ENCODE measurements around the gene COL16A1.

The COL16A1 gene

DNA sequence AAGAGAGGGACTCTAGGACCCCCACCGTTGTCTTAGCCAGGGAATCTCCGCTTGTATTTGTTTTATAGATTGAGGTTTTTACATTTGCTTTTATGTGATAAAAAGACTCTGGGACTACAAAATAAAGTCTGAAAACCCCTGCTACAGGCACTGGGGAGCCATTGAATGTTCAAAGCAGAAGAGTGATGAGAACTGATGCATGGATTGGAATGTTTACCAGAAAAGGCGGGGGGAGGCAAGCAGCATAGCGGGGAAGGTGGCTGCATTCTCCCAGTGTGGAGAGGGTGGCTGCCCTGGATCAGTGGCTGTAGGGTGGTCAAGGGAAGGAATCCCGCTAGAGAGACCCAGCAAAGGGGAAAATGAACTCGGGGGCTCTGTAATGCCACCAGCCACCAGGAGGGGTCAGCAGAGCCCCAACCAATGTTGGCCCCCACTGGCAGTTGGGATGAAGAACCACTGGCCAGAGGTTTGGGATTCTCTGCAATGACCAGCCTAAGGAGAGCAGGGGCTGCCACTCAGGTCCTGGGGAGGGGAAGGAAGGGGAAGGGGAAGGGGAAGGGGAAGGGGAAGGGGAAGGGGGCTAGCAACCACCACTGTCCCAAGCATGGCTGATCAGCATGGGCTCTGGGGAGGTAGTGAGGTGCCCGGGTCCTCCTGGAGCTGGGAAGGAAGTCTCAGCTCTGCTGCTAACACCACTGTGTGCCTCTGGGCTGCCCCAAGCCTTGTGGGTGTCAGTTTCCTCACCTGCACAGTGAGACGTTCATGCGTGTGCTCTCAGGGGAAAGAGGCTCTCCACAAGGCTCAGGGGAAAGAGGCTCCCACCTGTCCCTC, 40.0 kb downstream of the COL16A1 start:
- peak; percentile 72 for DNase-seq

DNA sequence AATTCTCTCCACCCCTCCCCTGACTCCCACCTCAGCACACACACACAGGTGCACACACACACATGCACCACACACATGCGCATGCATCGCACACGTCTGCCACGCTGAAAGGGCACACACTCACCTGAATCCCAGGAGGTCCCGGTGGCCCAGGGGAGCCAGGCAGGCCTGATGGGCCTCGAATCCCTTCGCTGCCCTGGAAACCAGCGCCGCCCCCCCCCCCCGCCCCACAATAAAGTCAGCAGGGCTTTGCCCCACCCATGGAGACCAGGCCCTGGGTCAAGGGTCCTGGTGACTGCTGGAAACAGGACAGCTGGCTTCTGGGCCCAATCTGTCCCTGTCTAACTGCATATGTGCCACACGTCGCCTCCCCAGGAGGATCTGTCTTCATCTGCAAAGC, 41.4 kb downstream of the COL16A1 start:
- DNase-seq: no peak

DNA sequence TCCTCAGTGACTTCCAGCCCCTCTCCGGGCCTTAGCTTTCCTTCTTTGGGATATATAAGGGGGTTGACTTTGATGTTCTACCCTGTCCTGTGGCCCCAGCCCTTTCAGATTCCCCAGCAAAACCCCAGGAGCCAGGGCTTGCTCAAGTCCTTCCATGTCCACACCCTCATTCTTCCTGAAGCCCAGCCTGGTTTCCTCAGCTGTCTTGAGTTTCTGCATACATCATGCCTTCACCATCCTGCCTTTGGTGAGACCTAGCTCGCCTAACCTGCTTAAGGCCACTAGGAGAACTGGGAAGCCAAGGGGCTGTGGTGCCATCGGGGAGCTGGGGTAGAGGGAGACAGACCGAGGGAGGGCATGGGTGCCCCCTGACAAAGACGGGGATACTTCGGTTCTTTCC, 42.0 kb downstream of the COL16A1 start:
- no peak for DNase-seq

DNA sequence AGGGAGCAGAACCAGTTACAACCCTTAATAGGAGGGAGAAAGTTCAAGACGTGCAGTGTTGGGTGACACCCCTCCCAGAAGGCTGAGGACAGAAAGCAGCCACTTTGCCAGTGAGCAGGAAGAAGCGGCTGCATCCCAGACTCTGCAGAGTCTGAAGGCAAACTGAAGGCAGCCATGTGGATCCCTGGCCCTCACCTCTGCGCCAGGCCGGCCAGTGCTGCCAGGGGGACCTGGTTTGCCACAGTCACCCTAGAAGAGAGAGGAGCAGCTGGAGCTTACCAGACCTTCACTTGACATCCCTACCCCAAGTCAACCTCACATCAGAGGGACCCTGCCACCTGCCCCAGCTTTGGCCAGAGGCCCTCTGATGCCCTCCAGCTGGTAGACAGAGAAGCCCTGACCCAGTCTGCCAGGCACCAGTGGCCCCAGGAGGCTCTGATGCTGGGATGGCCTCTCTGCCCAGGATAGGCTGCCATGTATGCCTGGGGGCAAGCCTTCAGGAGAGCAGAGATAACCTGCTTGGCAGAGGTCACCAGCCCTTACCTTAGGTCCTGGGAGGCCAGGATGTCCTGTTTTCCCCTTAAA, 42.9 kb downstream of the COL16A1 start:
- DNase-seq: no peak

DNA sequence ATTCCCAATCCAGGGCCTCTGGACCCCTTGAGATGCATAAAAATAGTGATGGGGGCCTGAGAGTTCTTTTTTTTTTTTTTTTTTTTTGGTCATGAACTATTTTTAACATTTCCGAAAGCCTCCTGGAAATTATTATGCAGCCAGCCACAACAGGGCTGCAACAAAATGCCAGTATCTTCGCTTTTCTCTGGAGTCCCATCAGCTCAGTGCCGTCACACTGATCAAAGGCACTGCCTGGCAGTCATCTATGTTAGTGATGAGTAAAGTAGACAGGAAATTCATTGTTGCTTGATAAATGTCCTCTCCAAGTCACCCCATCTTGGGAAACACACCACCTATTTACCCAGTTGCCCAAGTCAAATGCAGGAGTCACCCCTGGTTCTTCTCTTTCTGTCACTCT, 43.9 kb downstream of the COL16A1 start:
- DNase-seq: no peak

DNA sequence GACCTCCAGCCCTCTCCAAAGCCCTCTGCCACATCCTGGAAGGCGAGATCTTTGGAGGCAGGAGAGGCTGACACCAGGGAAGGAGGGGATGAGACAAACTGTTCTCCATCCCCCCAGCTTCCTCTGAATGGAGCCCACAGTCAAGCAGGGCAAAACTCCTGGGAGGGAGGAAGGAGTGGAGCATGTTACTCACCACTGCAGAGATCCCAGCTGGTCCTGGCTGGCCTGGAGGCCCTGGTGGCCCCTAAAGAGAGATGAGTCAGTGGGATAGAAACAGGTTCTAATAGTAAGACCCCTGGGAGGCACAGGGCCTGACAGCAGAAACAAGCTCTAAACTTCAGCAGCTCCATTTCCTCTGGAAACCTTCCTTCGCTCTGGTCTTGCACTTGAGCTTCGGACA, 45.1 kb downstream of the COL16A1 start:
- DNase-seq: no peak

DNA sequence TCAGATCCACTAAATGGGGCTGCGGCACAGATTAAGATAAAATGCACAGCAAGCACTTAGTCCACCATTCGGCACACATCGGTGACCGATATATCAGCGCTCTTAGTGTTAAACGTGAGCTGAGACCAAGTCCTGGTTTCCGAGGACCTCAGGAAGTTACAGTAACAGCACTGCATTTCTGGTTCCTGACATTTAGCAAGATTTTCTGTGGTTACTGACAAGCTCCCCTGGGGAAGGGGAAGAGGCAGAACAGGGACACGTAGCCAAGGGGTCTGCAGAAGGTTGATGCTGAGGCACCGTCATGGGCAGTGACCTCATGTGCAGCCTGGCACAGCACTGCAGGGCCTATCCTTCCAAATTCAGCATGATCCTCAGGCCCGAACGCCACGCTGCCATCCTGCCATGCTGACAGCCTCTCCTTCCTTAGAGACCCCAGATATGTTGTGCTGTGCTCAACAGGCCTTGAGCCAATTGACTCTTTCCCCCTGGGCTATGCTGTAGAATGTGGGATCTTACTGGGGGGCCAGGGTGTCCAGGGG, 45.8 kb downstream of the COL16A1 start:
- no peak for DNase-seq

DNA sequence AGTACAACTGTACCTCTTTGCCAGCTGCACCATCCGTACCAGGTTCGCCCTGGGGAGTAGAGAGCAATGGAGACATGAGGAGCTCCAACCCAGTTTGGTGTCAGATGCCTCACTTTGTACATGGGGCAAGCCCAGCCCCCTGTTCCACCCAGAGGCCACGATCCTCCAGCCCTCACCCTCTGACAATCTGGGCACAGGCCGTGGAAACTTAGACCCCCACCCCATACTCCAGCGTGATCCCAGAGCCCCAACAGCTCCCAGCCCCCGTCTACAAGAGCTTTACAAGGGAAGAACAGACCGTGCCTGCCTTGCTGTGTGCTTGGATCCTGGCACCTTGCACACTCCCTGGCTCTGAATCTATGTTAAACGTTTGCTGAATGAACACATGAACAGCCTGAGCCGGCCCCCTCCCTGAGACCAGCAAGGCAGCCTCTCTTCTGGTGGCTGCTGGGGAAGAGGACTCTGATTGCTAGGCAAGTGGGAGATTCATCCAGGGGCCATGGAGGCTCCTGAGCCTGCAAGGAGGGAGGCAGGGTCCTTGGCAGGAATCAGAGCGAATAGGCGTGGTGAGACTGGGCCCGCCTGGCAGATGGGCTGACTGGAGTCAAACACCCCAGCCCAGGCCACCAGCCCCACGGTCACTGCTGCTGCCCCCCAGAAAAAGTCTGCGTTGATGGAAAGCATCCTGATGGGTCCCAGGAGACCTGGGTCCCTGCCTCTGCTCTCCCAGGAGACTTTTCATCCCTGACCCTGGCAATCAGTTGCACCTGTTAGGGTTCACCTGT, 46.6 kb downstream of the COL16A1 start:
- no peak for DNase-seq

DNA sequence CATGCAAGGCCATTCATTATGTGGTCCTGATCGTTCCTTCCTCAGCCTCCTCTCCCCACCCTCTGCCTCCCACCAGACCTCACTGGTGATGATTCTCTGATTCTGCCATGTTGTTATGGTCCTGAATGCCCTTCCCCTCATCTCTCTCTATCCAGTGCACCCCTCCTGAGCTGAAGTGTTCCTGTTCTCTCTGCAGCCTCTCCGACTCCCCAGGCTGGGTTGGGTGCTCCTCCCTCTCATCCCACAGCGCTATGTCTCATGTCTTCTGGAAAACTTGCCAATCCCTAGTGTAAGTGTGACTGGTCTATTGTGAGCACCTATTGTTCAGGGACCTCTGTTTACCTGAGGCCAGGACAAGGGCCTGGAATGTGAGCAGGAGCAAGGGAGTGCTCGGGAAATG, 48.1 kb downstream of the COL16A1 start:
- no peak for DNase-seq

DNA sequence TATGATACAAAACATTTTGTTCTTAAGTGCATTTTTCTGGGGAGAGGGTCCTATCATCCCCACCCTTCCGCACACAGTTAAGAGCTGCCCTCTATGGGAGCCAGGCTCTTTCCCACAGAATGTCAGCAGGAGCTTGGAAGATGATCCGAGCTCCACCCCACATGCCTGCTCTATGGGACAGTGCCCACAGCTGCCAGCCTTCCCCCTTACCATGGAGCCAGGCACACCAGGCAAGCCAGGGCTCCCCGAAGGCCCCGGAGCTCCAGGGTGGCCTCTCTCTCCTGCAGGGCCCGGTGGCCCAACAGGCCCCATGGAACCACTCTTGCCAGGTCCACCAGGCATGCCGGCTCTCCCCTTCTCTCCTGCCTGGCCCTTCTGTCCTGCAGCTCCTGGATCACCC, 48.7 kb downstream of the COL16A1 start:
- DNase-seq: no peak

DNA sequence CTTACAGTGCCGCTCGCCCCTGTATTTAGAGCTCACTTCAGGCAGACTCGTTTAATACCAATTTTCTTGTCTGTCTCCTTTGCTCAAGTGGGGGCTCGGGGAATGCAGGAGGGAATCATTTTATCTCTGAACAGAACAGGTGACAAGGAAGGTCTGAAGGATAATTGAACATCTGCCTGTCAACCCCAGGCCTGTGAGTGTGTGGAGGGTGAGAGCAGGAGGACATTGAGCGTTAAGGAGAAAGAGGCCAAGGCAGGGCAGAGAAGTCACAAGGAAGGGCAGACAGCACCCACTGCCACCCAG, 49.4 kb downstream of the COL16A1 start:
- DNase-seq: no peak

DNA sequence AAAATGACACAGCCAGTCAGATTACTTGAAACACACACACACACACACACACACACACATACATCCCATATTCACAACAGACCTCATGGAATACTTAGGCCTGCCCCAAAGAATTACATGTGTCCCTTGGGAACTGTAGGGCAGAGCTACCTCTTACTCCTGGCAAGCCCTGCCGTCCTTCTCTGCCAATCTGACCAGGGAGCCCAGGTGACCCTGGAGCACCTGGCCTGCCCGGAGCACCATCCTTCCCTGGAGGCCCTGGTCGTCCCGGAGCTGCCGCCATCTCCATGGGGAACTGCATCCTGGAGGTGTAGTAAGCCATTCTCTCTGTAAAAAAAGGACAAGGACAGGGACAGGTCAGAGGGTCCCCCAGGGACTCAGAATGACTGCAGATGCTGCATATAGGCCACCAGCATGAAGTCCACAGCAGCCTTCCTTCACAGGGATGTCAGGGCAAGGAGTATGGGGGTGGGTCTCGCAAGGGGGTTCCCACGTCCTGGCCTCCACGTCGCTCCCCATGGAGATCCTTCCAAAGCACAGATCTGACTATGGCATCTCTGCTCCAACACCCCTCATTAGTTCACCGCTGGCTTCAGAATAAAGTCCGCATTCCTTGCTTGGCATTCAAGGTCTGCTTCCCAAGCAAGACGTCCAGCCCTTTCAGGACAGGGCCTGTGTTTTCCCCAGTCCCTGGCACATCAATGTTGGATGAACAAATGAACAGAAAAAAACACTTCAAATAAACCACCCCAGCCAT, 49.9 kb downstream of the COL16A1 start:
- no peak for DNase-seq

DNA sequence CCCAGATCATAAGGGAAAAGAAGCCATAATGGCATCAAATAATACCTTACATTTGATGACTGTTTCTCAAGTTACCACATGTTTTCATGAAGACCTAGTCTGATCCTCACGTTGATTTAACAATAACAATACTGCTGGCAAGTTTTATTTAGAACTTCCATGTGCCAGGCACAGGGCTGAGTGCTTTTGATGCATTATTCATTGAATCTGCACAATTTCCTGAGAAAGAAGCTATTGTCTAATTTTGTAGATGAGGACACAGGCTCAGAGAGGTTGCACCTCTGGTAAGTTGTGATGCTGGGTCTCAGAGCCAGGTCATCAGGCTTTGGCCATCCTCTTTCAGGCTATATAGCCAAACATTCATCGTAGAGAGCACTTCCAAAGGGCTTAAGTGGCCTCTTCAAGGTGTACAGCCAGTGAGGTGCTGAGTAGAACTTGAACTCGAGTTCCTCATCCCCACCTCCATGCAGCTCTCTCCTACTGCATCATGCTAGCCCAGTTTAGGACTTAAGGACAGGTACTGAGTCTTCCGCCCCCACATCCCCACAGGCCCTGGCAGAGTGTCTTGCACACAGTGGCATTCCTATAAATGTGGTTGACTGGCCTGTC, 50.8 kb downstream of the COL16A1 start:
- no peak for DNase-seq

DNA sequence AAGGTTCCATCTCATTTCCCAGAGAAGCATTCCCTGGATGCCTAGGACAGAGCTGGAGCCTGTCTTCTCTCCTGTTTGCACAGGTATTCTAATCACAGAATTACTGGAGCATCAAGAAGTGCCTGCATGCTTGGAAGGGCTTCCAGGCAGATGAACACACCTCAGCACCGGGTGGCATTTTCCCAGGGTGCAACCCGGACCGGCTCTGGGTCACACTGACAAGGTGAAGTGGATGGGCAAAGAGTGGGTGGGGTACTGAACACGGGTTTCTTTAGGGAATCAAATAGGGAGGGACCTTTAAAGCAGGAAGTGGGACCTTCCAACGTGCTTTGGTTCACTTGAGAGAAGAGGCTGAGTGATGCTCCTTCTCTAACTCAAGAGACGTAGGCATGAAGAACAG, 52.1 kb downstream of the COL16A1 start:
- peak; percentile 47 for DNase-seq

DNA sequence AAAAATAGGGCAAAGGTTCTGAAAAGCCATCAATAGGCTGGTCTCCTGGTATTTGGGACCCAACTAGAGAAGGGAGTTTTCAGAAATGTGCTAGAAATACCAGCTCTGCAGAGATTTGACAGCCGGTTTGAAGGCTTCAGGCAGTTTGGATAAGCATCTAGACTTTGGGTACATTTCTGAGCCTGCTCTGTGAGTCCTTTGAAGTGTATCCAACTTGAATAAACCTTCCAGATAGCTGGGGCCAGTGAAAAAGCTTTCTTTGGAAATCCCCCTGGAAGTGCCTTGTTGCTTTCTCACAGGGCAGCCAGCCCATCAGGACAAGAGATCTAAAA, 52.8 kb downstream of the COL16A1 start:
- no peak for DNase-seq

DNA sequence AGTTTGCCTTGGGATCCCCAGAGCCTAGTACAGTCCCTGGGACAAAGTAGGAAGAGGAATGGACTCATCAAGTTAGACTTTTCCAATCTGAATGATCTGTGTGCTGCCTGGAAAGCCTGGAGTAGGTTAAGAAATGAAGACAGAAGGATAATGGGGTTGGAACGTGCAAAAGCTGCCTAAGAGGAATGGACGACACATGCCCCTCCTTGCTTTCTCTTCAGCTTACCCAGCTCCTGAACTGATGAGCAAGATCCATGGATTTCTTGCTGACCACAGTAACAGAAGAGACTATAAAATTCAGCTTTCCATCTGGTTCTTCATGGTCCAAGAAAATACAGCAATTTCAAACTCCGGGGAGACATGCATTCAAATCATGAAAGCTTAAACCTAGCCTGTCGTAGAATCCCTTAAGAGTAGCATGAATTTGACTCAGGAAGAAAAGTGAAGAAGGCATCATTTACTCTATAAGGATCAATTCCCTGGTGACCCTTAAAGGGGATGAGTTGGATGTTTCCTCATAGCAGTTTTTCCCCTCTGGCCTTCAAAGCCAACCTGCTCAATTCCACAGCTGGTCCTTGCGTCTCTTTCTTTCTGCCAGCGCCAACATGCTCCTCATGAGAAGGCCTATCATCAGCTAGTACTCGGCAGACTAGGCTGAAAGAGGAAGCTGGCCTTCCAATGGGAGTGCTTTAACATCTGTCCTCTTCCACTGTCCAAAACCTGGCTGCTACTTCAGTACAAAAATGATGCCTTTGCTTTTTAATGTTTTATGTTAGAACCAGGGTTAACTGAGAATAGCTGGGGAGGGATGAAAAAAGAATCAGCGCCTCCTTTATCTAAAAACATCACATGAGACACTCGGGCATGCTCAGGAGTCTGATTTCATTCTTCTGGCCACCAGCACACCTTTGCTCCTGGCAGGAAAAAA, 53.4 kb downstream of the COL16A1 start:
- no peak for DNase-seq

DNA sequence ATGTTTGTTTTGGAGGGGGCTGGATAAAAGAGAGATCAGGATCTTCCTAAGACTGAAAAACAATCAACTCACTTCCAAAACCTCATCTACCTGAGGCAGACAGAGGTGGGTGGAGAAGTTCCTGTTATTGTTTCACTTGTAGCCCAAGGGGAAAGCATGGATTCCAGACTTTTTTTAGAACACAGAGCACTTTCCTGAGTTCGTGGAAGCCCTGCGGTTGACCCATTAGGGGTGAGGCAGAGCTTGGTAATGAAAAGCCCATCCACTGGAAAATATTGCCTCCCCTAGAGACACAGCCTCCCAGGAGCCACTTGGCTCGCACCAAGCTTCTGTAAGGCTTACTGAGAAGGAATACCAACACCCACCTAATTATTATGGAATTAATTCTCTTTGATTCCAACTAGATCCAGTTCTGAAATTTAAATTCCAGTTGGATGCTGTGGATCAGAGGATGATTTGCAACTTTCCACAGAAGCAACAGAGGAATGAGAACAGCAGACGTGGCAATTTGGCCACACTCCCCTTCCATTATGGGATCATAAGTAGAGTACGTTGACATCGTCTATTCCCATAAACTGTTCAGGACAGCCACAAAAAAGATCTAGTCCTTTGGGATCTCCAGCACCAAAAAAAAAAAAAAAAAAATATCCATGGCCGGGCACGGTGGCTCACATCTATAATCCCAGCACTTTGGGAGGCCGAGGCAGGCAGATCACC, 55.0 kb downstream of the COL16A1 start:
- DNase-seq: no peak

DNA sequence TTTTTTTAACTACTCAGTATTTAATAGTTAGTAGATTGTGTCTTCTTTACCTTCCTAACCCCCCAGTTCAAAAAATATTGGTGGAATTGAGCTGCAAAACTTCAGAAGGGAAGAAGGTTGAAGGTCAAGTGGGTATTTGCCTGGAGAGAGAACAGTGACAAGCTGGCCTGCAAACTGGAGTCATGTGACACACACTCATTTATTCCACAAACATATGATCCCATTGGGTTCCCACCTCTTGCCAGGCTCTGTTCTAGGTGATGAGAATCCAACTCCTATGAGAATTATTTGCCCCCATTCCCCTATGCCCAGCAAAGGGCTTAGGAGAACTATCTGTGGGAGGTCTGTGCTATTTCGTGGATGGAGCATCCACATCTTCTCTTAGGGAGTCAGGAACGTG, 55.6 kb downstream of the COL16A1 start:
- peak; percentile 78 for DNase-seq

DNA sequence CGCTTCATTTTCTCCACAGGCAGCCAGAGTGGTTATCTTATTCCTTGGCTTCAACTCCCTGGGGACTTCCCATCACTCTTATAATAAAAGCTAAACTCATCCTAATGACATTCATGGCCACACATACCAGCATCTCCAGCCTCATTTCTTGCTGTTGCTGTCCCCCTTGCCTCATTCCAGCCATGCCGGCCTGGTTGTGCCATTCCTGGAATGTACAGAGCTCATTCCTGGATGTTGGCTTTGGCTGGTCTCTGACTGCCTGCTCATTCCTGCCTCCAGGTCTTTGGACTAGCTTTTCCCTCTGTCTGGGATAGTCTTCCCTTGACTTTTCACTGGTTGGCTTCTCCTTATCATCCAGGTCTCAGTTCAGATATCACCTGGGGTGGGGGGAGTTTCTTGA, 56.7 kb downstream of the COL16A1 start:
- no peak for DNase-seq

DNA sequence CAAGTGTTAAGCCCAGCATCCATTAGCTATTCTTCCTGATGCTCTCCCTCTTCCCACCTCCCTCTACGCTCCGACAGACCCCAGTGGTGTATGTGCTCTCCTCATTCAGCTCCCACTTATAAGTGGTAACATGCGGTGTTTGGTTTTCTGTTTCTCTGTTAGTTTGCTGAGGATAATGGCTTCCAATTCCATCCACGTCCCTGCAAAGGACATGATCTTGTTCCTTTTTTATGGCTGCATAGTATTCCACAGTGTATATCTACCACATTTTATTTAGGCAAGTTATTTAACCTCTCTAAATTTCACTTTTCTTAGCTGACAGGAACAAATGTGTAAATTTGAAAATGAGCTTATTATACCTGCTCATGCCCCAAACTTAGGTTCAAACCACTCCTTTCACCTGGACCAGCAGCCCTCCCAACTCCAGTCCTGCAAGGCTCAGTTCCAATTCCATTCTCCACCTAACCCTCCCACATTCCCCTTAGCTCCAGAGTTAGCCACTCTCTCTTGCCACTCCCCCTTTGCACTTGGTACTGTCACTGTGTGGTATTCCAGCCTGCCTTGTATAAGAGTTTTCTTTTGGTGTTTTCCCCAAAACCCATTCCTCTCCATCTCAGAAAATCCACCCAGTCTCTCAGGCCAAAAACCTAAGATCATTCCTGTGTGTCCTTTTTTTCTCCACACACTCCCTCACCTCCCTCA, 57.4 kb downstream of the COL16A1 start:
- no peak for DNase-seq

DNA sequence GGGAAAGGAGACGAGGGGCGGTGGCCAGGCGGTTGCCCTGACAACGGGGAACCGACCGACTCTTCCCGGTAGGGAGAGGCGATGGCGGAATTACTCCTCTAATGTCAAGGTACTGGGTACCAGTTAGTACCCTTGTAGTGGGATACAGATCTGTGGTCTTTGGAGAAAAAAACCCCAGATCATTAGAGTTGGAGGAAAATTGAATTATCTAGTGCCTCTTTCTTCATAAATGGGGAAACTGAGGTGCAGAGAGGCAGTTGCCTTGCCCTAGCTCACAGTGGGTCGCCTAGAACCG, 58.6 kb downstream of the COL16A1 start:
- no peak for DNase-seq
